GM10266 (cell line): ENCODE results near the gene PRKN.

Experiments used
- DNase-seq: peaks from one replicate; pipeline ENCODE4 v3.0.0; 2012; ENCODE audit errors: extremely low spot score
- CTCF ChIP-seq: IDR thresholded peaks from 2 replicates; pipeline ENCODE4 v1.5.1; 2012; ENCODE audit warnings: mild to moderate bottlenecking, low read depth; ENCODE audit not compliant: control insufficient read depth, insufficient read depth; ENCODE audit errors: missing control alignments

The PRKN gene

GRCh38 chr6:162560891-162561290 is 166.7 kb downstream of the PRKN start:
- no peak for DNase-seq
- TF ChIP-seq CTCF: no peak

- TF ChIP-seq CTCF: no peak
- no peak for DNase-seq
Observed at GRCh38 chr6:162554531-162554930, 173.0 kb downstream of the PRKN start.

- TF ChIP-seq CTCF: no peak
- DNase-seq: no peak
Observed at GRCh38 chr6:162546905-162547304, 180.7 kb downstream of the PRKN start.

- no peak for DNase-seq
- TF ChIP-seq CTCF: no peak
Observed at GRCh38 chr6:162543221-162543620, 184.3 kb downstream of the PRKN start.

GRCh38 chr6:162541019-162541601 is 186.5 kb downstream of the PRKN start:
- TF ChIP-seq CTCF: no peak

GRCh38 chr6:162539321-162539720 is 188.2 kb downstream of the PRKN start:
- TF ChIP-seq CTCF: no peak
- DNase-seq: no peak

More at GRCh38 chr6:162541019-162541601, 186.5 kb downstream of the PRKN start:
- DNase-seq: no peak

- TF ChIP-seq CTCF: no peak
- no peak for DNase-seq
Observed at GRCh38 chr6:162538643-162539064, 188.9 kb downstream of the PRKN start.
